Measurements from ENCODE around the gene FAF1.

- no peak for TF ChIP-seq CTCF (IDR thresholded peaks at IDR 0.05)
- no peak for TF ChIP-seq POLR2A (IDR thresholded peaks at IDR 0.05; ENCODE audit: low read depth)
- no peak for TF ChIP-seq EP300 (IDR thresholded peaks at IDR 0.05)
- TF ChIP-seq POLR2AphosphoS5 (IDR thresholded peaks at IDR 0.05): no peak
Observed at GRCh38 chr1:50604580-50604979, 355.5 kb downstream of the FAF1 start.

Data from esophagus muscularis mucosa (tissue), 4 donors.